Measurements from ENCODE around the gene CBY3. TPM values are rescaled to one million over a fixed set of nuclear protein-coding genes. Genes with fewer than 3 reads are reported as not detected.
"Not testable (repeated sequence)": the region's sequence is repeated elsewhere in the genome, so short reads cannot be mapped to it uniquely, and the experiment has no call there.

The CBY3 gene
- total RNA-seq, 1 donor from 2014 or later, result not detected

DNA sequence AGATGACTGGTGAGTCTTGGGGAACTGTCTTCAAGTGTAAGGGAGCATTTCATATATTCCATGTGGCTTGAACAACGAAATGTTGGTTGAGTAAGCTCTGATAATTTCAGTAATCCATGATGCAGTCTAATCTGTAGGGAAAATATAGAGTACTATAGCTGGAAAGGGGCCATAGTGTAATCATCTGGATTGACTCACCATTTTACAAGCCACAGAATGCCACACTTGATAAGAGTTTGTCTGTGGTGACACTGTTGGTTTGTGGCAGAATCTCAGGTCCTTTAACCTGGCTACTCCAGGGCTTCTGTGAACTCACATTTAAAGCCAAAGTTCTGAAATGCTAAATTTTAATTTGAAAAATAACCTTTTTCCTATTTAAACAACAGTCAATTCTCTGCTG lies 35.5 kb upstream of the CBY3 start:
- DNase-seq (ENCODE audit: low read depth), result no peak
- TF ChIP-seq, protein P1, sequence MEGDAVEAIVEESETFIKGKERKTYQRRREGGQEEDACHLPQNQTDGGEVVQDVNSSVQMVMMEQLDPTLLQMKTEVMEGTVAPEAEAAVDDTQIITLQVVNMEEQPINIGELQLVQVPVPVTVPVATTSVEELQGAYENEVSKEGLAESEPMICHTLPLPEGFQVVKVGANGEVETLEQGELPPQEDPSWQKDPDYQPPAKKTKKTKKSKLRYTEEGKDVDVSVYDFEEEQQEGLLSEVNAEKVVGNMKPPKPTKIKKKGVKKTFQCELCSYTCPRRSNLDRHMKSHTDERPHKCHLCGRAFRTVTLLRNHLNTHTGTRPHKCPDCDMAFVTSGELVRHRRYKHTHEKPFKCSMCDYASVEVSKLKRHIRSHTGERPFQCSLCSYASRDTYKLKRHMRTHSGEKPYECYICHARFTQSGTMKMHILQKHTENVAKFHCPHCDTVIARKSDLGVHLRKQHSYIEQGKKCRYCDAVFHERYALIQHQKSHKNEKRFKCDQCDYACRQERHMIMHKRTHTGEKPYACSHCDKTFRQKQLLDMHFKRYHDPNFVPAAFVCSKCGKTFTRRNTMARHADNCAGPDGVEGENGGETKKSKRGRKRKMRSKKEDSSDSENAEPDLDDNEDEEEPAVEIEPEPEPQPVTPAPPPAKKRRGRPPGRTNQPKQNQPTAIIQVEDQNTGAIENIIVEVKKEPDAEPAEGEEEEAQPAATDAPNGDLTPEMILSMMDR (conservative IDR thresholded peaks at IDR 0.05; ENCODE audit: low read depth, low read length), result no peak

DNA sequence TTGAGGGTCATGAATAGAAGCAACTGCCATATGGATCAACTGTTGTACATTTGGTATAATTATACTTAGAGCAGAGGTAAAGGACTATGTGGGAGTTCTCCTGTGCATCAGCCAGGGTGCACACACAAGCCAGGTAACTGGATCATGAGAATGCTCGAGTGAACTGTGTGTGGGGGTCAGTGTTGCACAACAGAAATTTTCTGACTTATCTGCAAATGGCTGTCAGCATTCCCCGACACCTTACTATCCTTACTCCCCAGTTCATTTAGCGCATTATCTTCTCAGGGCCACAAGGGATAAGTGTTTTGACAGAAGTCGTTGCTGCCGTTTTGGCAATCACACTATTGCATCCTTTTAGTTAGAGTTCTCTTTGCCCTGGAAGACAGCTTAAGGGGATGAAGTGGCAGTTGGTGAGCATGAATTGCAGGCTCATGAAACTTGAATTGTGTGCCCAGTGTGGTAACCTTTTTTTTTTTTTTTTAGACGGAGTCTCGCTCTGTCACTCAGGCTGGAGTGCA lies 19.6 kb upstream of the CBY3 start:
- no peak for DNase-seq (ENCODE audit: low read depth)
- peak overlapping the region; percentile 81 for H3K4me3 ChIP-seq (ENCODE audit: low read depth, low read length)
- TF ChIP-seq, protein P1 (conservative IDR thresholded peaks at IDR 0.05; ENCODE audit: low read depth, low read length), result no peak

More for the DNA sequence above, 35.5 kb upstream of the CBY3 start:
- no peak overlapping the region for H3K4me3 ChIP-seq (ENCODE audit: low read depth, low read length)

DNA sequence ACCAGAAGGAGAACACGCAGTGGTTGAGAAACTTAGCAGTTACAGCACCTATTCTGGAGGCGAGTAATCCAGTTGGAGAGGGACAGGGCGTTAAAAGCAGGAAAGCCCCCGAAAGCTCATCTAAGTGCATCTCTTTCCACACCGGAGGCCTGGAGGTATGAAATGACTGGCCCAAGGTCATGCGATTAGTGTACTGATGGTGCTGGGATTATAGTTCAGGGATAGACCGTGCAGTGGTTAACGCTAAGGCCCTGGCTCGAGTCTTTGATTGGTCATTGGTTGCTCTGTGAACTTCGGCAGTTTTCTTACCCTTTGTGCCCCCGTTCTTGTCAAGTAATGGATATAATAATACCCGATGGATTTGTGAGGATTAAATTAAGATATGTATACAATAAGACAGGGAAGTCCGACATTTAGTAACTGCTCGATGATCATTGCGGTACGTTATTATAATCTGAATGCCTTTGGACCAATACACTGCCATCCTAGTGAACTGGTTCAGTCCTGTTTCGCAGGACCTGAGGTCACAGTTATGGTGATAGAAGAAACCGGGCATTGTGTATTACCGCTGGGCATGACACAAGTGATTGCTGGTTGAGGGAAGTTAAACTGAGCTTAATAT lies 18.9 kb upstream of the CBY3 start:
- DNase-seq (ENCODE audit: low read depth), result no peak
- peak overlapping the region; percentile 81 for H3K4me3 ChIP-seq (ENCODE audit: low read depth, low read length)
- TF ChIP-seq, protein P1 (conservative IDR thresholded peaks at IDR 0.05; ENCODE audit: low read depth, low read length), result no peak

DNA sequence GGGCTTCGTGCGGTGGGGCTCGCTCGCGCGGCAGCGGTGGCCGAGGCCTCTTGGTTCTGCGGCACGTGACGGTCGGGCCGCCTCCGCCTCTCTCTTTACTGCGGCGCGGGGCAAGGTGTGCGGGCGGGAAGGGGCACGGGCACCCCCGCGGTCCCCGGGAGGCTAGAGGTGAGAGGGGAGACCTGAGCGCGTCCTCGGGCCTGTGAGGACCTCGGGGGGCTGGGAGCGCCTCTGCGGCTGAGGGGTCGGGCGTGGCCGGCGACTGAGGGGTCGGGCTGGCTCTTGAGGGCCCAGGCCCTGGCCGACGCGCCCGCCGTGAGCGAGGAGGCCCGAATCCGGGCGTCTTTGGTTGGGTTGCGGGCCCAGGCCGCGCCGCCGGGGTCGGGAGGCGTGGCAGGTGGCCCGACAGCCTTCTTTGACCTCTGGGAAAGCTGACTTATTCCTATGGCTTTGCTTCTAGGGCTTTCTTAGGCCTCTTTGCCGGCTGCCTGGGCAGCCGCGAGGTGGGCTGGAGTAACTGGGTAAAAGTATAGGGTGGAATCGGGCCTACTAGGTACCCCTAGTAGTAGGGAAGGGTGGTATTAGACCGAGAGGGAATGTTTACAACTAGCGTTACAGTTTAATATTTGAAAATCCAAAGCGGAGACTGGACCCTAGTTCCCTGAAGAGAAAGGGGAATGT lies 18.2 kb upstream of the CBY3 start, which contains the start of gene CANX:
TSS of gene CANX (plus strand) at position 33 of the 681 bp plus-strand sequence. CDS start 6,715 bp downstream, outside the sequence.
- DNase-seq (ENCODE audit: low read depth), result no peak
- H3K4me3 ChIP-seq (ENCODE audit: low read depth, low read length), result peak within 1 kb of the TSS; percentile 81
- TF ChIP-seq, protein P1 (conservative IDR thresholded peaks at IDR 0.05; ENCODE audit: low read depth, low read length), result no peak

DNA sequence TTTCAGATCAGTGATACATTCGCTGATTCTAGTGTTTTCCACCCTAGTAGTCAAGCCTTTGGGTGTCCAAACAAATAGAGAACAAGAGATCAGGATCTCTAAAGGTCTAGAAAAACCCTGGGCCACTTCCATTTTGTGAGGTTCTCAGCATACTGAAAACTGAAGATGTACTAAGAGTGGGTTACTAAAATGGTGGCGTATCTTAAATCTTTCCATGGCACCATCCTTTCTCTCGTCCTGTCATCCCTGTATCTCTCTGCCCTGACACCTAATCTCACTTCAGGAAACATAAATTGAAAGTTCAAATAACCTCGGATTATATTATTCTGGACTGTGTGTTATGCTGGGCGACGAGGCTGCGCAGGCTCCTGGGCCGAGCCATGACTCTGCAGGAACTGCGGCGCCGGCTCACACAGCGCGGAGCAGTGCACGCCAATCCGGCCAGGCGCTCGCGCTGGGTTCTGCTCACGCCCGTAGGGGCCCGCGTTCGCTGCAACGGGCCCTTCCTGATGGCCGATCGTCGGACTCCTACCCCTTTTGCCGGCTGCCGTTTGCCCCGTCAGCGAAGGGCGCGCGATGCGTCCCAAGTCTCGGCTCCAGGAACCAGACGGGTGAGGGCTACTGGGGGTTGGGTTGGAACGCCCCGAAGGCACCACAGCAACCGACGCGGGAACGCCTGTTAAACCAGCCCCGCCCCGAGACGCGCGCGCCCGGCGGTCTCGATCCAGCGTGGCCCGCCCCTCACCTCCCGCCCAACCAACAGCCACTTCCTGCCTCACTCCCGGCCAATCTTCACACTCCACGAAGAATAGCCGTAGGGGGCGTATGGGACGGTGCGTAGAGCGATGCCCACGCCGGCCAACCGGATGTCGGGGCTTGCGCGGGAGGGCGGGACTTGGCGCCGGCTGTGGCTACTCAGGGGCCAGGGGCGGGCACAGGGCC lies 17.4 kb upstream of the CBY3 start:
- peak; percentile 72 for DNase-seq (ENCODE audit: low read depth)
- TF ChIP-seq, protein P1 (conservative IDR thresholded peaks at IDR 0.05; ENCODE audit: low read depth, low read length), result no peak
- peak overlapping the region; percentile 81 for H3K4me3 ChIP-seq (ENCODE audit: low read depth, low read length)

DNA sequence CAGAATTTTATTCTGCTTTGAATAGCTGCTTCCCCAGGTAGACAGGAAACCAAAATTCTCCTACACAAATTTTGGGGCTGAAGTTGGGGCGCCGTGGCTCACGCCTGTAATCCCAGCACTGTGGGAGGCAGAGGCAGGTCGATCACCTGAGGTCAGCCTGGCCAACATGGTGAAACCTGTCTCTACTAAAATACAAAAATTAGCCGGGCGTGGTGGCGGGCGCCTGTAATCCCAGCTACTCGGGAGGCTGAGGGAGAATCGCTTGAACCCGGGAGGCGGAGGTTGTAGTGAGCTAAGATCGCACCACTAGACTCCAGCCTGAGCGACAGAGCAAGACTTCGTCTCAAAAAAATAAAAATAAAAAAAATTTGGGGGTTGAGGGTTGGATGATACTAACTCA lies 16.7 kb upstream of the CBY3 start:
- peak overlapping the region; percentile 77 for H3K4me3 ChIP-seq (ENCODE audit: low read depth, low read length)
- not testable (repeated sequence) for DNase-seq (ENCODE audit: low read depth)

DNA sequence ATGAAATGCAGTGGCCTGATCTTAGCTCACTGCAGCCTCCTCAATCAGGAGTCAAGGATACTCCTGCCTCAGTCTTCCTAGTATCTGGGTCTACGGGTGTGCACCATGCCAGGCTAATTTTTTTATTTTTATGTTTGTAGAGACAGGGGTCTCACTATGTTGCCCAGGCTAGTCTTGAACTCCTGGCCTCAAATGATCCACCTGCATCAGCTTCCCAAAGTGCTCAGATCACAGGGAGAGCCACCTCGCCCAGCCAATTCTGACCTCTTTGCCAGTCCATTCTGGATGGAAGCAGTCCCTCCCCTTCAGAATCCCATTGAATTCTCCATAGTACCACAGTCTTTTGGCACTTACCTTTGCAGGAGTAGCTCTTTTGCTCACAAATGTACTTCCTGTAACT lies 16.3 kb upstream of the CBY3 start:
- TF ChIP-seq, protein P1 (conservative IDR thresholded peaks at IDR 0.05; ENCODE audit: low read depth, low read length), result no peak
- no peak overlapping the region for H3K4me3 ChIP-seq (ENCODE audit: low read depth, low read length)
- no peak for DNase-seq (ENCODE audit: low read depth)

All from epithelial cell of proximal tubule (primary cell).